Chondrocyte (in vitro differentiated cells): Measurements from ENCODE around the gene ASF1A. TPM values are rescaled to one million over a fixed set of nuclear protein-coding genes. Genes with fewer than 3 reads are reported as not detected.
A peak's percentile ranks its signal among the peaks of the same experiment; 100 is the strongest.

Experiments used
- DNase-seq: peaks from one replicate; pipeline ENCODE4 v3.0.0; 2021; ENCODE audit warnings: mixed read lengths, low spot score
- H3K27ac Mint-ChIP-seq: one replicate; pipeline ENCODE4 v1.8.0; 2021; ENCODE audit warnings: mild to moderate bottlenecking, moderate library complexity, mixed read lengths; ENCODE audit not compliant: unreplicated experiment
- H3K27me3 Mint-ChIP-seq: 2 replicates; pipeline ENCODE4 v1.8.0; 2021; ENCODE audit warnings: low read depth, mixed read lengths
- H3K36me3 Mint-ChIP-seq: 2 replicates; pipeline ENCODE4 v1.8.0; 2021; ENCODE audit warnings: low read depth, mixed read lengths
- H3K4me1 Mint-ChIP-seq: 2 replicates; pipeline ENCODE4 v1.8.0; 2021; ENCODE audit warnings: low read depth, mild to moderate bottlenecking, mixed read lengths
- H3K4me3 Mint-ChIP-seq: one replicate; pipeline ENCODE4 v1.8.0; 2021; ENCODE audit warnings: mild to moderate bottlenecking, moderate library complexity, mixed read lengths; ENCODE audit not compliant: unreplicated experiment
- H3K9me3 Mint-ChIP-seq: 2 replicates; pipeline ENCODE4 v1.8.0; 2021; ENCODE audit warnings: low read depth, mixed read lengths
- CTCF ChIP-seq: fragments of 200-600 bp; sonication (generic); IDR thresholded peaks from 2 replicates; pipeline ENCODE4 v1.5.0; 2021; ENCODE audit warnings: antibody characterized with exemption, mild to moderate bottlenecking, moderate library complexity
- total RNA-seq: library from RNA; stranded (reverse); gene quantifications from 3 replicates; pipeline ENCODE4 v1.2.1, GENCODE V29; 2021

ASF1A gene
- total RNA-seq, 1 donor from 2014 or later, result 18.7 TPM

- Mint-ChIP-seq H3K27ac (peak overlapping the region; percentile 38), H3K36me3 (peaks cover 2% of the 10 kb centered on the region), H3K4me1 (peaks cover 30% of the 10 kb centered on the region), H3K27me3 (no peaks in the 10 kb centered on the region), H3K9me3 (no peaks in the 10 kb centered on the region), H3K4me3 (no peak overlapping the region)
- no peak for TF ChIP-seq CTCF
- no peak for DNase-seq
Measured at GRCh38 chr6:118877806-118878205, 16.1 kb upstream of the ASF1A start.

- DNase-seq, result no peak
- TF ChIP-seq CTCF, result no peak
- H3K27me3 Mint-ChIP-seq, result no peaks in the 10 kb centered on the region
- no peak overlapping the region for H3K4me3 Mint-ChIP-seq
- H3K9me3 Mint-ChIP-seq, result no peaks in the 10 kb centered on the region
- peaks cover 20% of the 10 kb centered on the region for H3K4me1 Mint-ChIP-seq
- no peak overlapping the region for H3K27ac Mint-ChIP-seq
- peaks cover 2% of the 10 kb centered on the region for H3K36me3 Mint-ChIP-seq
Measured at GRCh38 chr6:118881440-118882313, 12.3 kb upstream of the ASF1A start.

GRCh38 chr6:118882314-118882905 lies 11.5 kb upstream of the ASF1A start:
- Mint-ChIP-seq H3K9me3 (no peaks in the 10 kb centered on the region), H3K4me3 (no peak overlapping the region), H3K36me3 (peaks cover 2% of the 10 kb centered on the region), H3K4me1 (peaks cover 13% of the 10 kb centered on the region), H3K27me3 (no peaks in the 10 kb centered on the region), H3K27ac (no peak overlapping the region)
- no peak for DNase-seq
- no peak for TF ChIP-seq CTCF

- no peak overlapping the region for H3K4me3 Mint-ChIP-seq
- peaks cover 8% of the 10 kb centered on the region for H3K4me1 Mint-ChIP-seq
- TF ChIP-seq CTCF, result no peak
- DNase-seq, result no peak
- H3K27me3 Mint-ChIP-seq, result no peaks in the 10 kb centered on the region
- H3K27ac Mint-ChIP-seq, result no peak overlapping the region
- H3K36me3 Mint-ChIP-seq, result peaks cover 1% of the 10 kb centered on the region
- no peaks in the 10 kb centered on the region for H3K9me3 Mint-ChIP-seq
Measured at GRCh38 chr6:118886641-118887040, 7.3 kb upstream of the ASF1A start.

- peaks cover 25% of the 10 kb centered on the region for H3K4me1 Mint-ChIP-seq
- no peaks in the 10 kb centered on the region for H3K27me3 Mint-ChIP-seq
- no peaks in the 10 kb centered on the region for H3K9me3 Mint-ChIP-seq
- no peak overlapping the region for H3K4me3 Mint-ChIP-seq
- H3K36me3 Mint-ChIP-seq, result peaks cover 1% of the 10 kb centered on the region
- H3K27ac Mint-ChIP-seq, result no peak overlapping the region
- TF ChIP-seq CTCF, result no peak
- no peak for DNase-seq
Measured at GRCh38 chr6:118889163-118889562, 4.8 kb upstream of the ASF1A start.
